HG03520 (cell line): ENCODE measurements around the gene F12.
"Not testable (repeated sequence)": the region's sequence is repeated elsewhere in the genome, so short reads cannot be mapped to it uniquely, and the experiment has no call there.

Source experiments
- ATAC-seq: cut with Tn5 transposase; IDR thresholded peaks from one replicate; pipeline ENCODE4 v1.9.1; 2021; ENCODE audit warnings: mild to moderate bottlenecking, moderate library complexity; ENCODE audit not compliant: unreplicated experiment

F12 gene

GRCh38 chr5:177417081-177417480 lies 7.7 kb upstream of the F12 start:
- ATAC-seq: not testable (repeated sequence)

GRCh38 chr5:177414481-177414880 lies 5.1 kb upstream of the F12 start:
- no peak for ATAC-seq

- ATAC-seq: peak; percentile 73
These were observed 3.4 kb upstream of the F12 start for GRCh38 chr5:177412603-177413233.

- ATAC-seq: no peak
These were observed 1.2 kb upstream of the F12 start for GRCh38 chr5:177410575-177410974.

- no peak for ATAC-seq
These were observed 3.6 kb downstream of the F12 start for GRCh38 chr5:177405805-177406204.

GRCh38 chr5:177405312-177405711 lies 4.1 kb downstream of the F12 start:
- ATAC-seq: no peak

GRCh38 chr5:177404641-177405179 lies 4.7 kb downstream of the F12 start:
- no peak for ATAC-seq

GRCh38 chr5:177403792-177404640 lies 5.3 kb downstream of the F12 start:
- ATAC-seq: peak; percentile 71

- peak; percentile 16 for ATAC-seq
These were observed 6.1 kb downstream of the F12 start for GRCh38 chr5:177403102-177403791.

- no peak for ATAC-seq
These were observed 6.9 kb downstream of the F12 start for GRCh38 chr5:177402271-177403043.

GRCh38 chr5:177399997-177400868 lies 9.1 kb downstream of the F12 start, which contains the start of gene PFN3:
PFN3 (minus strand) TSS chr5:177400661; CDS start chr5:177400576, 85 bp downstream.
- no peak for ATAC-seq

- no peak for ATAC-seq
These were observed 11.4 kb downstream of the F12 start for GRCh38 chr5:177397875-177398390.

GRCh38 chr5:177396807-177397206 lies 12.6 kb downstream of the F12 start:
- no peak for ATAC-seq

GRCh38 chr5:177396078-177396477 lies 13.3 kb downstream of the F12 start:
- ATAC-seq: no peak

- ATAC-seq: no peak
These were observed 15.4 kb downstream of the F12 start for GRCh38 chr5:177393990-177394389.

GRCh38 chr5:177393206-177393765 lies 16.1 kb downstream of the F12 start:
- ATAC-seq: no peak

GRCh38 chr5:177392765-177393164 lies 16.6 kb downstream of the F12 start:
- no peak for ATAC-seq

GRCh38 chr5:177390363-177391300 lies 18.7 kb downstream of the F12 start:
- ATAC-seq: peak; percentile 50
